Activated effector memory CD4-positive, alpha-beta T cell treated with Interleukin-2 at 50 U/mL for 16 hours (primary cell): ENCODE data around the gene CYRIA.

Source experiments
- DNase-seq: peaks from one replicate; pipeline ENCODE4 v3.0.0-alpha.2; 2020

CYRIA gene

GRCh38 chr2:16665748-16666448, at the start of gene CYRIA:
Gene CYRIA, minus strand, starts transcription at chr2:16665834. Its CDS starts 77,715 bp downstream, at chr2:16588119.
- no peak for DNase-seq

GRCh38 chr2:16713011-16713423, 47.4 kb upstream of the CYRIA start:
- no peak for DNase-seq

- DNase-seq, result no peak
Observed at GRCh38 chr2:16709769-16710168, 44.1 kb upstream of the CYRIA start.

- DNase-seq, result no peak
Observed at GRCh38 chr2:16708173-16708572, 42.5 kb upstream of the CYRIA start.

- no peak for DNase-seq
Observed at GRCh38 chr2:16707014-16707623, 41.5 kb upstream of the CYRIA start.

- DNase-seq, result no peak
Observed at GRCh38 chr2:16700551-16701259, 35.1 kb upstream of the CYRIA start.

GRCh38 chr2:16693854-16694253, 28.2 kb upstream of the CYRIA start:
- no peak for DNase-seq

- no peak for DNase-seq
Observed at GRCh38 chr2:16691261-16691660, 25.6 kb upstream of the CYRIA start.

GRCh38 chr2:16687955-16688354, 22.3 kb upstream of the CYRIA start:
- no peak for DNase-seq

- no peak for DNase-seq
Observed at GRCh38 chr2:16687222-16687621, 21.6 kb upstream of the CYRIA start.

GRCh38 chr2:16686641-16687040, 21.0 kb upstream of the CYRIA start:
- no peak for DNase-seq

GRCh38 chr2:16685340-16685715, 19.7 kb upstream of the CYRIA start:
- DNase-seq, result no peak

- no peak for DNase-seq
Observed at GRCh38 chr2:16684676-16685339, 19.2 kb upstream of the CYRIA start.

- DNase-seq, result no peak
Observed at GRCh38 chr2:16683576-16683975, 17.9 kb upstream of the CYRIA start.

GRCh38 chr2:16682431-16683118, 16.9 kb upstream of the CYRIA start:
- no peak for DNase-seq

- no peak for DNase-seq
Observed at GRCh38 chr2:16680781-16681180, 15.1 kb upstream of the CYRIA start.

GRCh38 chr2:16680304-16680703, 14.7 kb upstream of the CYRIA start:
- DNase-seq, result no peak

GRCh38 chr2:16678964-16679363, 13.3 kb upstream of the CYRIA start:
- no peak for DNase-seq

- DNase-seq, result no peak
Observed at GRCh38 chr2:16677875-16678274, 12.2 kb upstream of the CYRIA start.

GRCh38 chr2:16675781-16676180, 10.1 kb upstream of the CYRIA start:
- DNase-seq, result no peak

GRCh38 chr2:16674154-16674553, 8.5 kb upstream of the CYRIA start:
- no peak for DNase-seq

GRCh38 chr2:16671760-16672159, 6.1 kb upstream of the CYRIA start:
- no peak for DNase-seq

GRCh38 chr2:16669388-16669787, 3.8 kb upstream of the CYRIA start:
- DNase-seq, result no peak
